Urinary bladder (tissue), 4 donors: ENCODE measurements around the gene TM4SF1. TPM values are rescaled to one million over a fixed set of nuclear protein-coding genes. Genes with fewer than 3 reads are reported as not detected.

ENCODE experiments used
- DNase-seq: peaks from one replicate; pipeline ENCODE4 v3.0.0-alpha.2; 2015; ENCODE audit errors: extremely low spot score
- H3K27ac ChIP-seq: one replicate; pipeline ENCODE4 v1.5.1; 2013; ENCODE audit warnings: low read depth, mild to moderate bottlenecking, moderate library complexity
- H3K36me3 ChIP-seq: one replicate; pipeline ENCODE4 v1.6.1; 2013; ENCODE audit warnings: mild to moderate bottlenecking, moderate library complexity; ENCODE audit not compliant: insufficient read depth
- H3K4me1 ChIP-seq: one replicate; pipeline ENCODE4 v1.6.1; 2013; ENCODE audit warnings: mild to moderate bottlenecking, moderate library complexity; ENCODE audit not compliant: insufficient read depth
- H3K4me3 ChIP-seq: one replicate; pipeline ENCODE4 v1.5.1; 2013; ENCODE audit warnings: low read depth, low read length
- WGBS: extraction: QIAGEN DNeasy Blood & Tissue Kit; methylation state at CpG from one replicate; pipeline ENCODE4 v1.1.7; 2013; 5-methylcytosine and 5-hydroxymethylcytosine counted together
- polyA plus RNA-seq: library from polyadenylated mRNA; stranded (reverse); fragments of 200-250 nt; gene quantifications from one replicate; pipeline ENCODE4 v1.2.3, GENCODE V29; 2013
- total RNA-seq: library from RNA; depleted of rRNA; stranded (reverse); fragments of >200 nt; gene quantifications from one replicate; pipeline ENCODE4 v1.2.3, GENCODE V29; 2014
- donor health status: healthy with polysubstance abuse.
- donor health status: healthy.

Gene TM4SF1
- total and polyA plus RNA-seq, 2 donors, result 64.8 to 124 TPM

DNA sequence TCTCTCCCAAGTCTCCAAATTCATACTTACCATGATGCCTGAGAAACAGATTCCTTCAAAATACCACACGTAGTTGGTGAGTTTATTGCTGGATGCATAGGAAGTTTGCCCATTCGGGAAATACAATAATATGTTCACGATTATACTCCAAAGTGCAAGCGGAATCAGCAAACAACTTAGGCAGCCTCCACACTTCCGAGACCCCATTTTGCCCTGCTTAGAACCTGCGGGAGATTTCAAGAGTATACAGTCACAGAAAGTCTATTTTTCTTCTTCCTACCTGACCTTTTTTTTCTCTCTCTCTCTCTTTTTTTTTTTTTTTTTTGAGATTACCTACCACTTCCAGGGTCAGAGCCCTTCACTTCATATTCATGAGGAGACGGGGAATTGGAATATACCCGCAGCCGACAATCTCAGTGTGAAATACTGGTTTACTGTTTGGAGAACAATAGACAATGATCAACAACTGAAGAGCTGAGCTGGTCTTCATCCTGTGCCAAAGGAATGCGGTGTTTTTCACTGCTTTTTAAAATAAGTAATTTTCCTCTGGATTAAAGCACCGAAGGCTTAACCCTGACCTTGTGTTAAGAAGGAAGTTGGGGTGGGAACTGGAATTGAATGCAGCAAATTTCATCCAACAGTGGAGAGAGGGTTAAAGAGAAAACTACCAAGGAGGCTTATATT, 44.1 kb downstream of the TM4SF1 start, which contains the start of gene TM4SF18:
TM4SF18 (minus strand) TSS at position 461 of the 684 bp plus-strand sequence; CDS start at position 207, 254 bp downstream.
- no peak within 1 kb of the TSS for H3K4me3 ChIP-seq
- H3K27ac ChIP-seq, result no peak within 1 kb of the TSS
- H3K36me3 ChIP-seq, result no peaks in the 10 kb centered on the region
- H3K4me1 ChIP-seq, result no peaks in the 10 kb centered on the region
- WGBS, result 72% methylated on average over 11 of the region's 11 CpGs
- no peak for DNase-seq

DNA sequence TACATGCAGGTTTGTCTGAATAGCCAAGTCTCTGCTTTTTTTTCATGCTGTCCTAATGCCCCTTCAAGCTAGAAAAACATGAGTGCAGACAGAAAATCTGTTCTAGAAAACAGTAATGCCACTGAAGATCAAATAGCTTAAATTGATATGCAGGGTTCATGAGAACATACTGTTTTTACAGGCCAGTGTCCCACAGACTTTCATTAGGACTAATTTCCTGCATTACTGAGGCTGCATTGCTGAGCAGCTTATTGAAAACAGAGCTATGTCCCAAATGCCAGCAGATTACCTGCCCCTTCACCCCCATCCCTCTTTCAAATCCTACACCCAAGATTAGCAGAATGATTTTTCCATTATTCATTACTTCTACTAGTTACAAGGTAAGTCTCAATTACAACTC, 44.7 kb downstream of the TM4SF1 start:
- no peaks in the 10 kb centered on the region for H3K36me3 ChIP-seq
- no peak for DNase-seq
- no peak overlapping the region for H3K4me3 ChIP-seq
- no peak overlapping the region for H3K27ac ChIP-seq
- no peaks in the 10 kb centered on the region for H3K4me1 ChIP-seq

DNA sequence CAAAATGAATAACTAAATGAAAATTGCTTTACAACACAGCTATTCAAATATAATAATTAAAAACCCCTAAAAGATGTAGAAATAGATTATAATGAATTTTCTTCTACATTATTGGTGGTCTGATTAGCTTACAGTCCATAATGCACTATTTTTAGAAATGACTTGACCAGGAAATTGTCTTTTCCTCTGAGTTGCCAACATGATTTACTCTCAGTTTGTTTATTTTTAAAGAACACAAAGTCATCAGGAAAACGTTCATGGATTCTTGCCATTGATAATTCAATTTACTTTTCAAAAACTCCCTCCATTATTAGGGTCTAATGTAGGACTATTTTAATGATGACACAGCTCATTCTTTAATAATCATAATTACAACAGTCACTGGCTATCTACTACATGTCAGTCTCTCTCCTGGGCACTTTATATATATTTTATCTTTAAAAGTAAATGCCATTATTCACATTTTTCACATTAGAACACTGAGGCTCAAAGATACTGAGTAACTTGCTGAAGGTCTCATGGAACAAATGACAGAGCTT, 45.2 kb downstream of the TM4SF1 start:
- Histone ChIP-seq H3K4me3 (no peak overlapping the region), H3K36me3 (no peaks in the 10 kb centered on the region), H3K27ac (no peak overlapping the region), H3K4me1 (no peaks in the 10 kb centered on the region)
- DNase-seq, result no peak
- 9% methylated on average over 1 of the region's 1 CpG for WGBS

DNA sequence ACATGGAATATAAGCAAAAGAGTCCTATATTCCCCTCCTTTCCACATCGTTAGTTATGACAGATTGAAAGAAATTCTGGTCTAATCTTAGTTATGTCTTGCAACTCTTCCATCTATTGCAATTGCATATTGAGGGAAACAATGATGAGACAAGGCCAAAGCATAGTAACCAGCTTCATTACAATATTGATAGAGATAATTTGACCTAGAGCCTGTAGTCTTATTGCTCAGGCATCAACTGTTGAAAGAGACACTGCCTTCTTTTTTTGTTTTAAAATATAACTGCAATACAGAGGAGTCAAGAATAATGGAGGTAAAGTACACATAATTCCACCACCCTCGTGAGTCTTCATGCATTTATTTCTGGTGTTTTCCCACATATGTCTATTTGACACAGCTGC, 46.1 kb downstream of the TM4SF1 start:
- no peak for DNase-seq
- Histone ChIP-seq H3K27ac (no peak overlapping the region), H3K4me3 (no peak overlapping the region), H3K4me1 (no peaks in the 10 kb centered on the region), H3K36me3 (no peaks in the 10 kb centered on the region)
- WGBS, result 78% methylated on average over 2 of the region's 2 CpGs

DNA sequence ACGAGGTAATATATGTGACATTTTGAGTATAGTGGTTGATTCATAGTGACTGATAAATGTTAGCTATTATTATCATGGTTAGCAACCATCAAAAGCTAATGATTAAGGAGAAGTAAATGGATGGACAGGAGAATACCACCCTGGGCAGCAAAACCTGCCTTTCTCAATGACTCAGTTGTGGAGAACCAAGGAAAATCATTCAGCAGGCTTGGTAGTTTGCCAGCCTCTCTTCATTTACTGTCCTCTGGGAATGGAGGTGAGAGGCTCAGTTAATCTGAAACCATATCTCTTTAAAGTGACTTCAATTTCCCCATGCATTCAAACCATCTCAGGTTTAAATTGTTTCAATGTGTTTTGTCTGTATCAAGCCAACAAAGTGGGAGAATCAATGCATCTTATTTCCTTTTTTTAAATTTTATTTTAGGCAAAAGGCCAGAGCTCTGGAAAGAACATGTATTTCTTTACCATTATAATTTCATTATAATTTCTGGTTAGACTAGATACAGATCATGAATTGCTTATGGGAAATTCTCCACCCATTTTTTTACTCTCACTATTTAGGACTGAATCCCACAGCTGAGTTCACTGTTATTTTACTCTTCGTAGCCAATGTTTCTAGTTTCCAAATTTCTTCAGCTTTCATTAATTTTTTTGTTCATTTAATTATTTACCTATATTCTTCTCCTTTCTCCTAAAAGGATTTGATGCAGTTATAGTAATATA, 46.7 kb downstream of the TM4SF1 start:
- no peak overlapping the region for H3K27ac ChIP-seq
- H3K4me1 ChIP-seq, result no peaks in the 10 kb centered on the region
- H3K4me3 ChIP-seq, result no peak overlapping the region
- WGBS, result 89% methylated on average over 2 of the region's 2 CpGs
- no peak for DNase-seq
- no peaks in the 10 kb centered on the region for H3K36me3 ChIP-seq

DNA sequence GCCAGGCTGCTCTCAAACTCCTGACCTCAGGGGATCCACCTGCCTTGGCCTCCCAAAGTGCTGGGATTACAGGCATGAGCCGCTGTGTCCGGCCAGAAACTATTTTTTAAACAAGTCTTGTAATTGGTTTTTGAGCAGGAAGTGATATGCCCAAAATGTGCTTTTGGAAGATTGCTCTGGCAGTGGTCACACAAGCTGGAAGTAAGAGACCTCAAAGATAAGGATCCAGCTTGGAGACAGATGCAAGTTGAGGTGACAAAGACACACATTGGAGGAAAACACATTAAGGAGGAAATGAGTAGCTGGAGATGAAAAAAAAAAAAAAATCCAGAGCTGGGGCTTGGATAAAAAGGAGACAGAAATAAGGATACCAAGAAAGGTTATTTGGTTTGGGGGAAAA, 50.3 kb downstream of the TM4SF1 start:
- Histone ChIP-seq H3K4me3 (no peak overlapping the region), H3K27ac (no peak overlapping the region), H3K36me3 (no peaks in the 10 kb centered on the region), H3K4me1 (no peaks in the 10 kb centered on the region)
- DNase-seq, result no peak
- 77% methylated on average over 2 of the region's 2 CpGs for WGBS

DNA sequence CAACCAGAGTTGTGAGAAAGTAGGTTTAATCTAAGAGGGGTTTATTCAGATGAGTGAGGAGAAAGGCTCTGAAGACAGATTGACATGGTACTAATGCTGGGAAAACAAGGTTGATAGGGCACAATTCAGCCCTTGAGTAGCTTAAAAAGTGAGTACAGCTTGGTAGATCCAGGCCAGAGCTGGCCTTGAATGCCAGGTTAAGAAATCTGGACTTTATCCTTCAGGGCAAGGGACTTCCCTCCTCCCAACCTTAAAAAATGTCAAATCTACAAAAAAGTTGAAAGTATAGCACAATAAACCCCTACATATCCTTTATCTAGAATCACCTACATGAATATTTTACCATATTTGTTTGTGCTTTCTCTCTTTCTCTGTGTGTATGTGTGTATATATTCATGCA, 51.9 kb downstream of the TM4SF1 start:
- H3K36me3 ChIP-seq, result no peaks in the 10 kb centered on the region
- no peak overlapping the region for H3K27ac ChIP-seq
- no peaks in the 10 kb centered on the region for H3K4me1 ChIP-seq
- no peak for DNase-seq
- H3K4me3 ChIP-seq, result no peak overlapping the region

DNA sequence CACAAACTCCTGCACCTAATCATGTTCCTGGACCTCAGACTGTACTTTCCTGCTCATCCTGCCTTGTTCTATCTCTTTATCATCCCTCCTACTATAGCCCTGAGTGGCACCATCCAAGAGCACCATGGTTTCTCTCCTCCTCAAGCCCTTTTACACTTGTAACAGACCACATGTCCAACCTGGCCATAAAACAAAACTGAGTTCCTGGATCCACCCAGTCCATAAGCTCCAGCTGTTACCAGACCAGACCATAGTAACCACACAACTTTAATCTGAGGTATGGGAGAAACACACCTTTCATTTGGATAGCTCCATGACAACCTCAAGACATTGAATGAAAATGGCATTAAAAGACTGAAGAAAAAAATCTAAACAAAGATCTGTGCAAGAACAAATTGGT, 53.1 kb downstream of the TM4SF1 start:
- DNase-seq, result no peak
- H3K4me1 ChIP-seq, result no peaks in the 10 kb centered on the region
- H3K4me3 ChIP-seq, result no peak overlapping the region
- no peak overlapping the region for H3K27ac ChIP-seq
- no peaks in the 10 kb centered on the region for H3K36me3 ChIP-seq

DNA sequence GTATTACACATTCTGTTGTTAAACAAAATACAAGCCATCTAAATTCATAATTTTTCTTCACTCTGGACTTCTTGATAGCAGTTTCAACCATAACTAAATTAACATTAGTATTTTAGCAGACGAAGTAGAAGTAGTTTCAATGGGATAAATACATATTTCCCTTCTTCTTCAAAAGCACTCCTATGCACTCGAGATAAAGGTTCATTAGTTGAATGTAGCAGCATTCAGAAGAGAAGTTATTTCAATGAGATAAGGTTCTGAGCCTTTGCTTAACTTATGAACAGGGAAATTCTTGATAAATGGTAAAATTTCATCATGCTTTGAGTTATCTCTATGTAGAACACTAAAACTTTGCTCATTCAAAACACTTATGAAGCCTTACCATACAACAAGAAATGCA, 55.8 kb downstream of the TM4SF1 start:
- DNase-seq, result no peak
- Histone ChIP-seq H3K4me1 (no peaks in the 10 kb centered on the region), H3K4me3 (no peak overlapping the region), H3K36me3 (no peaks in the 10 kb centered on the region), H3K27ac (no peak overlapping the region)
- 81% methylated on average over 2 of the region's 2 CpGs for WGBS

DNA sequence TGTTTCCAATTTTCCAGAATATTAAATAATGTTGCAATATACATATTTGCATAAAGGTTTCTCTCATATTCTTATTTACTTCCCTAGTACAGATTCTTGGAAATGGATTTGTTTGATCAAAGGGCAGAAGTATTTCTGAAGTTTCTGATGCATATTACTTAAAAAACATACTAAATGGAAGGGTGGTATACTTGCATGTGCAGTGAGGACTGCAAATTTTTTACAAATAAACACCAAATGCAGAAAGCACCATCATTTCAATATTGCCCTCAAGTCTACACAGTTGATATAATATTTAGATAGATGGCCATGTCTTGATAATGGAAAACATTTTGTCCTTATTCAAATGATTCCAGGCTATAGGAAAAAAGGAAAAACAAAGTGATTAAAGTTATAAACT, 56.3 kb downstream of the TM4SF1 start:
- DNase-seq, result no peak
- H3K4me1 ChIP-seq, result no peaks in the 10 kb centered on the region

DNA sequence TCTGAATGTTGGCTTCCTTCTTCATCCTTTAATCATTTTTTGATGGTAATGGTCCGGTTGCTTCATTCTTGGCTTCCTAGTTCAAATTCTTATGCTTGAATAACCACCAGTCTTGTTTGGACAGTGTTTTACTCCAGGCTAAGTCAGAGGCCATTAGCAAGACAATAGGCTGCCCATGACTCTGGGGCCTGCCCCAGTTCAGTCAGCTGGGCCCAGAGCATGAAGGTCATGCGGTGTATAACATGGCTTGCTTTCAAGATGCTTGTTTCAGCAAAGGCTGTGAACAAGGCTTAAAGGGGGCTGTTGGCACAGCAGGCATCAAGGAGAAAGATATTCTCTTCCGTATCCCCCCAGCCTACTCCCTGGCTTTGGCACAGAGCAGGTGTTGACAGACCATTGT, 57.7 kb downstream of the TM4SF1 start:
- H3K27ac ChIP-seq, result no peak overlapping the region
- H3K4me1 ChIP-seq, result no peaks in the 10 kb centered on the region
- H3K36me3 ChIP-seq, result no peaks in the 10 kb centered on the region
- 94% methylated on average over 3 of the region's 3 CpGs for WGBS
- no peak overlapping the region for H3K4me3 ChIP-seq
- no peak for DNase-seq

More for the DNA sequence above, 56.3 kb downstream of the TM4SF1 start:
- H3K27ac ChIP-seq, result no peak overlapping the region
- H3K36me3 ChIP-seq, result no peaks in the 10 kb centered on the region
- H3K4me3 ChIP-seq, result no peak overlapping the region

Other genes with a start within 250 kb of the TM4SF1 start
- 30.5 TPM for gene HPS3, start 248.0 kb downstream of the TM4SF1 start, total RNA-seq
- 12.7 TPM for gene HPS3, start 248.0 kb downstream of the TM4SF1 start, polyA plus RNA-seq
- 1.9 TPM for gene CP, start 155.8 kb downstream of the TM4SF1 start, total RNA-seq
- 12.7 TPM for gene CP, start 155.8 kb downstream of the TM4SF1 start, polyA plus RNA-seq
- gene TM4SF18, start 44.0 kb downstream of the TM4SF1 start, total RNA-seq, result 33.4 TPM
- 3.2 TPM for gene TM4SF18, start 44.0 kb downstream of the TM4SF1 start, polyA plus RNA-seq
- gene TM4SF4, start 97.0 kb upstream of the TM4SF1 start, total RNA-seq, result not detected
- gene TM4SF4, start 97.0 kb upstream of the TM4SF1 start, polyA plus RNA-seq, result 0.05 TPM